RWPE1 (cell line): ENCODE results near the gene TEX2.

ENCODE experiments used
- CTCF ChIA-PET: fragments of 350-600 bp; sonication (Branson Sonifier 250); formaldehyde crosslinking; extraction: SDS; loops from one replicate; lab custom pipeline; 2021; lab: Yijun Ruan, JAX
- POLR2A ChIA-PET: fragments of 400-600 bp; formaldehyde crosslinking; extraction: SDS; loops from one replicate; lab custom pipeline; 2020; ENCODE audit warnings: antibody characterized with exemption; ENCODE audit not compliant: low non-redundant PET; lab: Yijun Ruan, JAX
- DNase-seq: peaks from one replicate; pipeline ENCODE4 v3.0.0; 2012; ENCODE audit warnings: low spot score
- H3K27ac ChIP-seq: fragments of 450-650 bp; 2 replicates; pipeline ENCODE4 v1.5.1; 2017
- CTCF ChIP-seq: fragments of 450-650 bp; conservative IDR thresholded peaks from 2 replicates; pipeline ENCODE4 v1.5.1; 2017; ENCODE audit warnings: low read depth, mild to moderate bottlenecking

TEX2 gene

GRCh38 chr17:64120159-64120810 lies 142.8 kb downstream of the TEX2 start:
- CTCF ChIA-PET, result no interaction called here
- H3K27ac ChIP-seq, result no peak overlapping the region

GRCh38 chr17:64117981-64118979 lies 144.8 kb downstream of the TEX2 start:
- POLR2A ChIA-PET, result no interaction called here
- CTCF ChIA-PET, result interaction anchor here (0.7 to 1.1 kb wide), 4 partner anchors 15 to 93 kb away, joined by 3 to 4 read pairs (median 4); no protein-coding TSS in a partner anchor
- TF ChIP-seq CTCF, result no peak
- DNase-seq, result no peak
- H3K27ac ChIP-seq, result peak overlapping the region; percentile 61

More at GRCh38 chr17:64120159-64120810, 142.8 kb downstream of the TEX2 start:
- DNase-seq, result no peak
- TF ChIP-seq CTCF, result no peak
- POLR2A ChIA-PET, result no interaction called here

GRCh38 chr17:64115822-64116534 lies 147.1 kb downstream of the TEX2 start:
- peak overlapping the region; percentile 90 for H3K27ac ChIP-seq
- ChIA-PET POLR2A (no interaction called here), CTCF (interaction anchor here (0.6 kb wide), 2 partner anchors 14 to 67 kb away, joined by 3 to 4 read pairs; partner anchors contain the start of gene ERN1)
- peak; percentile 85 for DNase-seq
- no peak for TF ChIP-seq CTCF

GRCh38 chr17:64115043-64115698 lies 147.9 kb downstream of the TEX2 start:
- peak overlapping the region; percentile 90 for H3K27ac ChIP-seq
- ChIA-PET CTCF (interaction anchor here (0.6 kb wide), 2 partner anchors 15 to 67 kb away, joined by 3 to 4 read pairs; partner anchors contain the start of gene ERN1), POLR2A (no interaction called here)
- TF ChIP-seq CTCF, result no peak
- DNase-seq, result no peak

GRCh38 chr17:64113006-64113405 lies 150.1 kb downstream of the TEX2 start:
- ChIA-PET POLR2A (interaction anchor here (0.6 kb wide), 1 partner anchor 189 kb away, joined by 5 read pairs; no protein-coding TSS in a partner anchor), CTCF (interaction anchor here (0.6 kb wide), 1 partner anchor 264 kb away, joined by 3 read pairs; no protein-coding TSS in a partner anchor)
- H3K27ac ChIP-seq, result no peak overlapping the region
- no peak for TF ChIP-seq CTCF
- no peak for DNase-seq
